ENCODE data around the gene ARF1. TPM values are rescaled to one million over a fixed set of nuclear protein-coding genes. Genes with fewer than 3 reads are reported as not detected.
A peak's percentile ranks its signal among the peaks of the same experiment; 100 is the strongest.

ARF1 gene
- total and polyA plus RNA-seq, 8 donors: 267 to 455 (median 301) TPM

GRCh38 chr1:228144193-228144992, 61.9 kb downstream of the ARF1 start:
- DNase-seq (peak in 1 of 4 donors; percentile 51), ATAC-seq (no peak)
- Histone ChIP-seq H3K4me1 (peaks cover 28 to 79% of the 10 kb centered on the region in 2 donors), H3K4me3 (no peak overlapping the region), H3K27ac (peak overlapping the region in 1 of 2 donors; percentile 3), H3K9me3 (no peaks in the 10 kb centered on the region), H3K36me3 (peaks cover 0 to 63% of the 10 kb centered on the region in 2 donors), H3K27me3 (no peaks in the 10 kb centered on the region)
- intact Hi-C loops (cut with DNase I): no loop called here
- TF ChIP-seq, protein P1, sequence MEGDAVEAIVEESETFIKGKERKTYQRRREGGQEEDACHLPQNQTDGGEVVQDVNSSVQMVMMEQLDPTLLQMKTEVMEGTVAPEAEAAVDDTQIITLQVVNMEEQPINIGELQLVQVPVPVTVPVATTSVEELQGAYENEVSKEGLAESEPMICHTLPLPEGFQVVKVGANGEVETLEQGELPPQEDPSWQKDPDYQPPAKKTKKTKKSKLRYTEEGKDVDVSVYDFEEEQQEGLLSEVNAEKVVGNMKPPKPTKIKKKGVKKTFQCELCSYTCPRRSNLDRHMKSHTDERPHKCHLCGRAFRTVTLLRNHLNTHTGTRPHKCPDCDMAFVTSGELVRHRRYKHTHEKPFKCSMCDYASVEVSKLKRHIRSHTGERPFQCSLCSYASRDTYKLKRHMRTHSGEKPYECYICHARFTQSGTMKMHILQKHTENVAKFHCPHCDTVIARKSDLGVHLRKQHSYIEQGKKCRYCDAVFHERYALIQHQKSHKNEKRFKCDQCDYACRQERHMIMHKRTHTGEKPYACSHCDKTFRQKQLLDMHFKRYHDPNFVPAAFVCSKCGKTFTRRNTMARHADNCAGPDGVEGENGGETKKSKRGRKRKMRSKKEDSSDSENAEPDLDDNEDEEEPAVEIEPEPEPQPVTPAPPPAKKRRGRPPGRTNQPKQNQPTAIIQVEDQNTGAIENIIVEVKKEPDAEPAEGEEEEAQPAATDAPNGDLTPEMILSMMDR (IDR thresholded peaks at IDR 0.05): no peak

- Histone ChIP-seq H3K4me3 (no peak overlapping the region), H3K36me3 (peaks cover 0 to 69% of the 10 kb centered on the region in 2 donors), H3K9me3 (no peaks in the 10 kb centered on the region), H3K4me1 (peaks cover 28 to 82% of the 10 kb centered on the region in 2 donors), H3K27me3 (no peaks in the 10 kb centered on the region), H3K27ac (peak overlapping the region in 1 of 2 donors; percentile 3)
- TF ChIP-seq, protein P1 (IDR thresholded peaks at IDR 0.05): no peak
- ATAC-seq (no peak), DNase-seq (no peak)
- intact Hi-C loops (cut with DNase I): no loop called here
Measured at GRCh38 chr1:228144993-228145343, 62.5 kb downstream of the ARF1 start.

DNA sequence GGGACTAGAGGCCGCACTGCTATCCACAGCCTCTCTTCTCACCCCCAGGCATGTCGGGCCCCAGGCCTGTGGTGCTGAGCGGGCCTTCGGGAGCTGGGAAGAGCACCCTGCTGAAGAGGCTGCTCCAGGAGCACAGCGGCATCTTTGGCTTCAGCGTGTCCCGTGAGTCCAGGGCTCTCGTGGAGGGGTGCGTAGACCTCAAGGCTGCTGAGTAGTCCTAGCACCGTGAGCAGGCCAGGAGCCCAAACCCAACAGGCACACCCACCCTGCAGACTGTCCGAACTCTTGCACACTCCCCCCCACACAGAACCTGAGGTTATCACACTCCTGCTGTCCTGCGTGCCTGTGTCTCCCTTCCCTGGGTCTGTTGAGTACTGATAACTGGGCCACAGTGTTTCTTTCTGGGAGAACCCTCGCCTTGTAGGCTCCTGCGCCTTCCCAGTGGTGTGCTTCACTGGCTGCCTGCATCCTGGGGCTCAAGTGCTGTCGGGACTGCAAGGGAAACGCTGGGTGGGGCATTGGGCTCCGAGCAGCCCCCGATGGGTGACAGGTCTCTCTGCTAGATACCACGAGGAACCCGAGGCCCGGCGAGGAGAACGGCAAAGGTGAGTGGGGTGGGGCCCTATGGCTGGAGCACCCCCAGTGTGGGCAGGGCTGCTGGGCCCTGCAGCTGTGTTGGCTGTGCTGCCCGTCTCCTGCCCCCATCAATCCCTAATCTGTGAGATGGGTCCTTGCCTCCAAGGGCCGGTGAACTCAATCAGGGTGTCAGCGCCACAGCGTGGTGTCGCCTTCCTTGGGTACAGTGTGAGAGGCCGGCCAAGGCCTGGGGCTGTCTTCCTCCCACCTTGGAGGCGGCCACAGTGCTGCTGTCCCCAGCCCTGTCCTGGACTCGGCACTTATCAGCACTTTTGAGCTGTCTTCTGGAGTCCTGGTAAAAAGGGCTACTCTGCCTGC, 63.2 kb downstream of the ARF1 start:
- Histone ChIP-seq H3K27ac (no peak overlapping the region), H3K4me1 (peaks cover 28 to 88% of the 10 kb centered on the region in 2 donors), H3K36me3 (peaks cover 0 to 71% of the 10 kb centered on the region in 2 donors), H3K4me3 (no peak overlapping the region), H3K27me3 (no peaks in the 10 kb centered on the region), H3K9me3 (no peaks in the 10 kb centered on the region)
- intact Hi-C loops (cut with DNase I): no loop called here
- DNase-seq: no peak
- TF ChIP-seq, protein P1 (IDR thresholded peaks at IDR 0.05): no peak
- ATAC-seq: no peak

DNA sequence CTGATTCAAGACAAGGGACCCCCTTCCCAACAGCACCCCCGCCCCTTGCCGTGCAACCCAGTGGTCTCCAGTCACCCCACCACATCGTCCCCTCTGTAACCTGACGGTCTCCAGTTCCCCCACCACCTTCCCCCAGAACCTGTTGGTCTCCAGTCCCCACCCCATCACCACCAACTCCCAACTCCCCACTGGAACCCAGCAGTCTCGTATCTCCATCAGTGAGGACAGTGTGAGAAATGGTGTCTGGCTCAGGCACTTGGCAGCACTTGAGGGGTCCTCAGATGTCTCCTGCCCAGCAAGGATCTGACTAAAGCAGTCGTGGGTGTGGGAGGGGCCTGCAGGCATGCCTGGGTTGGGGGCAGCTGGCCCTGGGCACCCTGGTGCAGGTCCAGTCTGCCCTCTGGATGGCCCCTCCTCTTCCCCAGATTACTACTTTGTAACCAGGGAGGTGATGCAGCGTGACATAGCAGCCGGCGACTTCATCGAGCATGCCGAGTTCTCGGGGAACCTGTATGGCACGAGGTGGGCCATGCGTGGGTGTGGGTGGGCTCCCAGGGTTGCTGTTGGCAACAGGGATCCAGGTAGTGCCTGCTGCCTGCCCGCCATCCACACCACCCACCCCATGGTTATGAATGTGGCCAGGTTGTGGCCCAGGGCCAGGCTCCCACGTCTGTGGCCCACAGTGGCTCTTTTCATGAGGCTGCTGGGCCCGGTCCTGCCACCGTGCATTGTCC, 64.1 kb downstream of the ARF1 start:
- no peak for DNase-seq

More for the DNA sequence above, 64.1 kb downstream of the ARF1 start:
- peaks cover 22 to 88% of the 10 kb centered on the region in 2 donors for H3K4me1 ChIP-seq
- H3K4me3 ChIP-seq: no peak overlapping the region
- intact Hi-C loops (cut with DNase I): no loop called here
- H3K27me3 ChIP-seq: no peaks in the 10 kb centered on the region
- H3K9me3 ChIP-seq: no peaks in the 10 kb centered on the region
- TF ChIP-seq, protein P1 (IDR thresholded peaks at IDR 0.05): no peak
- ATAC-seq: no peak
- H3K27ac ChIP-seq: peak overlapping the region in 1 of 2 donors; percentile 79
- peaks cover 0 to 69% of the 10 kb centered on the region in 2 donors for H3K36me3 ChIP-seq
